ENCODE measurements around the gene SCO1. TPM values are rescaled to one million over a fixed set of nuclear protein-coding genes. Genes with fewer than 3 reads are reported as not detected.

Gene SCO1
- total and polyA plus RNA-seq, 2 of the 4 experiments (the other 2 are of a cell fraction), result 17.0 to 21.7 TPM

- H4K5ac ChIP-seq (ENCODE audit: low read depth, low read length), result no peak overlapping the region
- H3K18ac ChIP-seq (ENCODE audit: low read depth, low read length), result no peak overlapping the region
- 0 out of 2 replicates have a peak overlapping the region, but pooled peaks have one; percentile 31 for H3K23ac ChIP-seq (ENCODE audit: low read depth, low read length)
- no peak overlapping the region for H2BK120ac ChIP-seq (ENCODE audit: low read depth, low read length)
- H3K4me2 ChIP-seq (ENCODE audit: low read depth, low read length), result no peak overlapping the region
- 0 out of 2 replicates have a peak, but pooled peaks cover under 1% of the 10 kb centered on the region for H3K9me1 ChIP-seq (ENCODE audit: insufficient read depth, low read length)
- no CpG with 5 or more reads among the region's 2 CpGs for WGBS, 2 experiments (ENCODE audit: extremely low coverage in 2 of 2, insufficient read length in 1 of 2)
- H3K36me3 ChIP-seq (ENCODE audit: control insufficient read depth, insufficient read depth, low read length), result peaks cover 10% of the 10 kb centered on the region
- no peak overlapping the region for H4K8ac ChIP-seq (ENCODE audit: low read depth in 2 of 2, low read length in 2 of 2)
- no peak overlapping the region for H3K56ac ChIP-seq (ENCODE audit: extremely low read depth, insufficient read depth, low read length)
- no peak overlapping the region for H2AFZ ChIP-seq (replicated peaks; ENCODE audit: low read length, poor library complexity)
- in situ Hi-C loops (cut with MboI; ENCODE audit: low sequenced_read_pairs) (no loop called here), intact Hi-C loops (cut with micrococcal nuclease) (no loop called here), dilution Hi-C loops (cut with HindIII; ENCODE audit: low sequenced_read_pairs, unreplicated experiment) (no loop called here)
- TF ChIP-seq, protein P1, sequence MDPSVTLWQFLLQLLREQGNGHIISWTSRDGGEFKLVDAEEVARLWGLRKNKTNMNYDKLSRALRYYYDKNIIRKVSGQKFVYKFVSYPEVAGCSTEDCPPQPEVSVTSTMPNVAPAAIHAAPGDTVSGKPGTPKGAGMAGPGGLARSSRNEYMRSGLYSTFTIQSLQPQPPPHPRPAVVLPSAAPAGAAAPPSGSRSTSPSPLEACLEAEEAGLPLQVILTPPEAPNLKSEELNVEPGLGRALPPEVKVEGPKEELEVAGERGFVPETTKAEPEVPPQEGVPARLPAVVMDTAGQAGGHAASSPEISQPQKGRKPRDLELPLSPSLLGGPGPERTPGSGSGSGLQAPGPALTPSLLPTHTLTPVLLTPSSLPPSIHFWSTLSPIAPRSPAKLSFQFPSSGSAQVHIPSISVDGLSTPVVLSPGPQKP (IDR thresholded peaks at IDR 0.05; ENCODE audit: borderline replicate concordance, low read depth, low read length), result no peak
- TF ChIP-seq CEBPB (IDR thresholded peaks at IDR 0.05; ENCODE audit: low read depth, low read length), result no peak
- TF ChIP-seq, protein P2, sequence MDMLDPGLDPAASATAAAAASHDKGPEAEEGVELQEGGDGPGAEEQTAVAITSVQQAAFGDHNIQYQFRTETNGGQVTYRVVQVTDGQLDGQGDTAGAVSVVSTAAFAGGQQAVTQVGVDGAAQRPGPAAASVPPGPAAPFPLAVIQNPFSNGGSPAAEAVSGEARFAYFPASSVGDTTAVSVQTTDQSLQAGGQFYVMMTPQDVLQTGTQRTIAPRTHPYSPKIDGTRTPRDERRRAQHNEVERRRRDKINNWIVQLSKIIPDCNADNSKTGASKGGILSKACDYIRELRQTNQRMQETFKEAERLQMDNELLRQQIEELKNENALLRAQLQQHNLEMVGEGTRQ (IDR thresholded peaks at IDR 0.05; ENCODE audit: low read depth, low read length), result no peak
- TF ChIP-seq FOS (IDR thresholded peaks at IDR 0.05; ENCODE audit: low read depth, low read length), result no peak
- TF ChIP-seq POLR2A (IDR thresholded peaks at IDR 0.05; ENCODE audit: low read depth, low read length), result no peak
- no peak for TF ChIP-seq SMC3 (IDR thresholded peaks at IDR 0.05; ENCODE audit: low read depth, low read length)
- no peak for TF ChIP-seq MAFK (IDR thresholded peaks at IDR 0.05; ENCODE audit: low read depth, low read length)
- no peak for TF ChIP-seq MXI1 (IDR thresholded peaks at IDR 0.05; ENCODE audit: borderline replicate concordance, low read depth, low read length)
- TF ChIP-seq, protein P3, sequence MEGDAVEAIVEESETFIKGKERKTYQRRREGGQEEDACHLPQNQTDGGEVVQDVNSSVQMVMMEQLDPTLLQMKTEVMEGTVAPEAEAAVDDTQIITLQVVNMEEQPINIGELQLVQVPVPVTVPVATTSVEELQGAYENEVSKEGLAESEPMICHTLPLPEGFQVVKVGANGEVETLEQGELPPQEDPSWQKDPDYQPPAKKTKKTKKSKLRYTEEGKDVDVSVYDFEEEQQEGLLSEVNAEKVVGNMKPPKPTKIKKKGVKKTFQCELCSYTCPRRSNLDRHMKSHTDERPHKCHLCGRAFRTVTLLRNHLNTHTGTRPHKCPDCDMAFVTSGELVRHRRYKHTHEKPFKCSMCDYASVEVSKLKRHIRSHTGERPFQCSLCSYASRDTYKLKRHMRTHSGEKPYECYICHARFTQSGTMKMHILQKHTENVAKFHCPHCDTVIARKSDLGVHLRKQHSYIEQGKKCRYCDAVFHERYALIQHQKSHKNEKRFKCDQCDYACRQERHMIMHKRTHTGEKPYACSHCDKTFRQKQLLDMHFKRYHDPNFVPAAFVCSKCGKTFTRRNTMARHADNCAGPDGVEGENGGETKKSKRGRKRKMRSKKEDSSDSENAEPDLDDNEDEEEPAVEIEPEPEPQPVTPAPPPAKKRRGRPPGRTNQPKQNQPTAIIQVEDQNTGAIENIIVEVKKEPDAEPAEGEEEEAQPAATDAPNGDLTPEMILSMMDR (conservative IDR thresholded peaks at IDR 0.05; ENCODE audit: low read depth, low read length), result no peak
- TF ChIP-seq MAZ (IDR thresholded peaks at IDR 0.05; ENCODE audit: borderline replicate concordance, low read depth, low read length), result no peak
- no peak for TF ChIP-seq BHLHE40 (IDR thresholded peaks at IDR 0.05; ENCODE audit: low read depth, low read length)
- no peak for TF ChIP-seq NFE2L2 (IDR thresholded peaks at IDR 0.05; ENCODE audit: low read depth, low read length)
- no peak for TF ChIP-seq RCOR1 (IDR thresholded peaks at IDR 0.05; ENCODE audit: insufficient replicate concordance, low read length)
- H4K20me1 ChIP-seq (ENCODE audit: insufficient read depth, low read length), result no peaks in the 10 kb centered on the region
- H2BK15ac ChIP-seq (ENCODE audit: low read depth, low read length), result no peak overlapping the region
- H3K27ac ChIP-seq (ENCODE audit: insufficient read depth, low read length), result no peak overlapping the region
- no peak overlapping the region for H2BK20ac ChIP-seq (ENCODE audit: low read depth, low read length)
- no peak overlapping the region for H4K91ac ChIP-seq (ENCODE audit: insufficient read depth, low read depth, low read length)
- H2BK5ac ChIP-seq (ENCODE audit: low read depth, low read length, poor library complexity, severe bottlenecking), result no peak overlapping the region
- no peak overlapping the region for H3K14ac ChIP-seq (replicated peaks; ENCODE audit: low read depth, low read length)
- H3K9ac ChIP-seq (ENCODE audit: low read depth, low read length), result no peak overlapping the region
- H3K79me1 ChIP-seq (ENCODE audit: low read depth in 1 of 2, low read length in 2 of 2), result peaks cover 22 to 35% of the 10 kb centered on the region in 2 experiments
- CTCF ChIA-PET, result no interaction called here
- no peak overlapping the region for H3K4me3 ChIP-seq (ENCODE audit: insufficient read depth, low read depth, low read length)
- no peaks in the 10 kb centered on the region for H3K9me3 ChIP-seq (ENCODE audit: control insufficient read depth, insufficient read depth, low read length)
- no TSS peak for BruUV-seq (replicated peaks)
- POLR2A ChIA-PET (ENCODE audit: unreplicated experiment), result no interaction called here
- H3K27me3 ChIP-seq (ENCODE audit: control insufficient read depth, insufficient read depth, low read length), result no peaks in the 10 kb centered on the region
- ATAC-seq (ENCODE audit: low read depth) (no peak), DNase-seq (peak; percentile 52)
- H3K4ac ChIP-seq (ENCODE audit: low read depth, low read length), result no peak overlapping the region
- H2AK9ac ChIP-seq (replicated peaks; ENCODE audit: low read depth, low read length, poor library complexity), result no peak overlapping the region
- peaks cover 2% of the 10 kb centered on the region for H3K4me1 ChIP-seq (ENCODE audit: control insufficient read depth, insufficient read depth, low read length)
- H2AK5ac ChIP-seq (ENCODE audit: low read depth, low read length), result no peak overlapping the region
These were observed 5.2 kb upstream of the SCO1 start for GRCh38 chr17:10702574-10702973.
